HEK293 (cell line): ENCODE results near the gene SEC16A.

Source experiments
- CTCF ChIA-PET: fragments of 350-600 bp; formaldehyde crosslinking; extraction: SDS; loops from one replicate; lab custom pipeline; 2021; ENCODE audit warnings: antibody characterized with exemption; lab: Yijun Ruan, JAX
- POLR2A ChIA-PET: fragments of 300-600 bp; formaldehyde crosslinking; extraction: SDS; loops from one replicate; lab custom pipeline; 2020; ENCODE audit warnings: antibody characterized with exemption, inconsistent platforms; lab: Yijun Ruan, JAX
- H3K27ac ChIP-seq: fragments of 200-500 bp; sonication (Bioruptor generic); 2 replicates; pipeline ENCODE4 v1.5.1; 2014; ENCODE audit warnings: low read depth, low read length, control low read depth, inconsistent platforms; ENCODE audit errors: extremely low read depth
- H3K36me3 ChIP-seq, 2 experiments: fragments of 200-500 bp in 1 of 2; sonication (Bioruptor generic) in 1 of 2; 1 replicate in 1 of 2; 2 replicates in 1 of 2; pipeline ENCODE4 v1.5.1; 2014 to 2017; ENCODE audit warnings: inconsistent platforms in 2 of 2, low read length in 2 of 2; ENCODE audit not compliant: control insufficient read depth in 2 of 2, insufficient read depth in 1 of 2
- H3K4me1 ChIP-seq: fragments of 200-500 bp; sonication (Bioruptor generic); 2 replicates; pipeline ENCODE4 v1.5.1; 2014; ENCODE audit warnings: mild to moderate bottlenecking, low read length, inconsistent platforms; ENCODE audit not compliant: control insufficient read depth, insufficient read depth
- H3K4me3 ChIP-seq: 2 replicates; pipeline ENCODE4 v1.5.1; 2011; ENCODE audit warnings: low read depth, mild to moderate bottlenecking, control low read depth, low read length, moderate library complexity
- H3K9me3 ChIP-seq: fragments of 200-500 bp; sonication (Bioruptor generic); 2 replicates; pipeline ENCODE4 v1.5.1; 2014; ENCODE audit warnings: low read depth, low read length, inconsistent platforms; ENCODE audit not compliant: control insufficient read depth, insufficient read depth
- ZFHX2 ChIP-seq: fragments of 450-650 bp; formaldehyde crosslinking; conservative IDR thresholded peaks from 2 replicates; pipeline ENCODE4 v1.5.1; 2016; ENCODE audit warnings: missing biosample characterization, missing genetic modification characterization
- ZNF121 ChIP-seq: fragments of 450-650 bp; formaldehyde crosslinking; IDR thresholded peaks from 2 replicates; pipeline ENCODE4 v1.5.1; 2016; ENCODE audit warnings: missing biosample characterization, missing genetic modification characterization
- ZNF155 ChIP-seq: fragments of 450-650 bp; formaldehyde crosslinking; IDR thresholded peaks from 2 replicates; pipeline ENCODE4 v1.5.1; 2016; ENCODE audit warnings: missing biosample characterization, missing genetic modification characterization
- ZNF157 ChIP-seq: fragments of 450-650 bp; formaldehyde crosslinking; IDR thresholded peaks from 2 replicates; pipeline ENCODE4 v1.5.1; 2016; ENCODE audit warnings: missing biosample characterization, missing genetic modification characterization
- ZNF19 ChIP-seq: fragments of 450-650 bp; formaldehyde crosslinking; IDR thresholded peaks from 2 replicates; pipeline ENCODE4; 2016; ENCODE audit warnings: missing biosample characterization, missing genetic modification characterization, low read depth
- ZNF202 ChIP-seq: fragments of 450-650 bp; formaldehyde crosslinking; IDR thresholded peaks from 2 replicates; pipeline ENCODE4 v1.5.1; 2016; ENCODE audit warnings: missing biosample characterization, missing genetic modification characterization, borderline replicate concordance
- TF ChIP-seq, protein P1 (sequence below): fragments of 450-650 bp; formaldehyde crosslinking; IDR thresholded peaks from 2 replicates; pipeline ENCODE4 v1.5.1; 2016; ENCODE audit warnings: missing biosample characterization, missing genetic modification characterization, low read depth
- TF ChIP-seq, protein P2 (sequence below): fragments of 450-650 bp; formaldehyde crosslinking; IDR thresholded peaks from 2 replicates; pipeline ENCODE4 v1.5.1; 2016; ENCODE audit warnings: missing biosample characterization, missing genetic modification characterization
- TF ChIP-seq, protein P3 (sequence below): fragments of 450-650 bp; IDR thresholded peaks from 2 replicates; pipeline ENCODE4 v1.5.1; 2018; ENCODE audit warnings: missing biosample characterization, mild to moderate bottlenecking, missing genetic modification characterization
- TF ChIP-seq, protein P4 (sequence below): fragments of 450-650 bp; formaldehyde crosslinking; IDR thresholded peaks from 2 replicates; pipeline ENCODE4 v1.5.1; 2016; ENCODE audit warnings: missing biosample characterization, missing genetic modification characterization

Gene SEC16A

DNA sequence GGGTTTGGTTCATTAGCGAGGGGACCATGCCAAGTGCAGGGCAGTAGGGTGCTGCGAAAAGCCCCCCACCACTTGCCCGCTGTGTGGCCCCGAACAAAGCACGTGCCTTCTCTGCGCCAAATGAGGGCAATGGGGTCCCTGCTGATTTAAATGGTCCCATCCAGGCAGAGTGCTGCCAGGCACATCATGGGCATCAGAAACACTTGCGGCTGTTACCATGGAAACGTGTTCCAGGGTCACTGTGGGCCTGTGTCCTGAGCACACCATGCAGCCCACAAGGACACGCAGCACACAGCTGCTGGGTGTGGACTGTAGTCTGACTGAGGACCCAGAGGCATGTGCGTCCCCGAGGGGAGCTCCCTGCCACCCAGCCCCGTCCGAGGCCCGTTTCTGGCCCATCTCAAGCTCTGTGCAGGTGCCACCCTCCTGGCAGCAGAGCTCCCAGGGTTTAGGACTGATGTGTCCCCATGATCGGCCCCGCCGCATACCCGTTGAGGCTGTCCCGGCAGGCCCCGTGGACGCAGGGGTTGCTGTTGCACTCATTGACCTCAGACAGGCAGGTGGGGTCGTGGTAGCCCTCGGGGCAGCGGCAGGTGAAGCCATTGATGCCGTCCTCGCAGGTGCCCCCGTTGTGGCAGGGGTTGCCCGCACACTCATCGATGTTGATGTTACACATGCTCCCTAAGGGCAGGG lies 31.3 kb upstream of the SEC16A start (continued):
- TF ChIP-seq, protein P1, sequence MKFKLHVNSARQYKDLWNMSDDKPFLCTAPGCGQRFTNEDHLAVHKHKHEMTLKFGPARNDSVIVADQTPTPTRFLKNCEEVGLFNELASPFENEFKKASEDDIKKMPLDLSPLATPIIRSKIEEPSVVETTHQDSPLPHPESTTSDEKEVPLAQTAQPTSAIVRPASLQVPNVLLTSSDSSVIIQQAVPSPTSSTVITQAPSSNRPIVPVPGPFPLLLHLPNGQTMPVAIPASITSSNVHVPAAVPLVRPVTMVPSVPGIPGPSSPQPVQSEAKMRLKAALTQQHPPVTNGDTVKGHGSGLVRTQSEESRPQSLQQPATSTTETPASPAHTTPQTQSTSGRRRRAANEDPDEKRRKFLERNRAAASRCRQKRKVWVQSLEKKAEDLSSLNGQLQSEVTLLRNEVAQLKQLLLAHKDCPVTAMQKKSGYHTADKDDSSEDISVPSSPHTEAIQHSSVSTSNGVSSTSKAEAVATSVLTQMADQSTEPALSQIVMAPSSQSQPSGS (tag by site-specific recombination) = no peak
- TF ChIP-seq, protein P2, sequence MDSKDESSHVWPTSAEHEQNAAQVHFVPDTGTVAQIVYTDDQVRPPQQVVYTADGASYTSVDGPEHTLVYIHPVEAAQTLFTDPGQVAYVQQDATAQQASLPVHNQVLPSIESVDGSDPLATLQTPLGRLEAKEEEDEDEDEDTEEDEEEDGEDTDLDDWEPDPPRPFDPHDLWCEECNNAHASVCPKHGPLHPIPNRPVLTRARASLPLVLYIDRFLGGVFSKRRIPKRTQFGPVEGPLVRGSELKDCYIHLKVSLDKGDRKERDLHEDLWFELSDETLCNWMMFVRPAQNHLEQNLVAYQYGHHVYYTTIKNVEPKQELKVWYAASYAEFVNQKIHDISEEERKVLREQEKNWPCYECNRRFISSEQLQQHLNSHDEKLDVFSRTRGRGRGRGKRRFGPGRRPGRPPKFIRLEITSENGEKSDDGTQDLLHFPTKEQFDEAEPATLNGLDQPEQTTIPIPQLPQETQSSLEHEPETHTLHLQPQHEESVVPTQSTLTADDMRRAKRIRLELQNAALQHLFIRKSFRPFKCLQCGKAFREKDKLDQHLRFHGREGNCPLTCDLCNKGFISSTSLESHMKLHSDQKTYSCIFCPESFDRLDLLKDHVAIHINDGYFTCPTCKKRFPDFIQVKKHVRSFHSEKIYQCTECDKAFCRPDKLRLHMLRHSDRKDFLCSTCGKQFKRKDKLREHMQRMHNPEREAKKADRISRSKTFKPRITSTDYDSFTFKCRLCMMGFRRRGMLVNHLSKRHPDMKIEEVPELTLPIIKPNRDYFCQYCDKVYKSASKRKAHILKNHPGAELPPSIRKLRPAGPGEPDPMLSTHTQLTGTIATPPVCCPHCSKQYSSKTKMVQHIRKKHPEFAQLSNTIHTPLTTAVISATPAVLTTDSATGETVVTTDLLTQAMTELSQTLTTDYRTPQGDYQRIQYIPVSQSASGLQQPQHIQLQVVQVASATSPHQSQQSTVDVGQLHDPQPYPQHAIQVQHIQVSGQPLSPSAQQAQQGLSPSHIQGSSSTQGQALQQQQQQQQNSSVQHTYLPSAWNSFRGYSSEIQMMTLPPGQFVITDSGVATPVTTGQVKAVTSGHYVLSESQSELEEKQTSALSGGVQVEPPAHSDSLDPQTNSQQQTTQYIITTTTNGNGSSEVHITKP (tag by site-specific recombination) = peak; percentile 27; the same call in 1 of the 2 replicates

DNA sequence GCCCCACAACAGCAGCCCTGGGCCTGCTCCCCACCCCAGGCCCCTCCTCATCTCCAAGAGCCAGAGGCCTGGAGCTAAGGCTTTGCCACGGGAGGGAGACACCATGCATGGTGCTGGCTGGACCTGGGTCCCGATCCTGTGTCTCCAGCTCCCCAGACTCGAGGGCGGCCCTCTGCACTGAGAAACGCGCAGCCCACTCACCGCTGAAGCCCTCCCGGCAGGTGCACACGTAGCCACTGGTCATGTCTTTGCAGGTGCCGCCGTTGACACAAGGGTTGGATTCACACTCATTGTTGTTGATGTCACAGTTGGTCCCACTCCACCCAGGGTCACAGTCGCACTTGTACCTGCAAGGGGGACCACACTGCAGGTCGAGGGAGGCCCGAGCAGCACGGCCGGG lies 30.4 kb upstream of the SEC16A start:
- H3K36me3 ChIP-seq = peaks cover 0 to 73% of the 10 kb centered on the region in 2 experiments; a peak in 1 of 3 replicates
- H3K4me1 ChIP-seq = no peaks in the 10 kb centered on the region
- H3K9me3 ChIP-seq = no peaks in the 10 kb centered on the region
- TF ChIP-seq, protein P3, sequence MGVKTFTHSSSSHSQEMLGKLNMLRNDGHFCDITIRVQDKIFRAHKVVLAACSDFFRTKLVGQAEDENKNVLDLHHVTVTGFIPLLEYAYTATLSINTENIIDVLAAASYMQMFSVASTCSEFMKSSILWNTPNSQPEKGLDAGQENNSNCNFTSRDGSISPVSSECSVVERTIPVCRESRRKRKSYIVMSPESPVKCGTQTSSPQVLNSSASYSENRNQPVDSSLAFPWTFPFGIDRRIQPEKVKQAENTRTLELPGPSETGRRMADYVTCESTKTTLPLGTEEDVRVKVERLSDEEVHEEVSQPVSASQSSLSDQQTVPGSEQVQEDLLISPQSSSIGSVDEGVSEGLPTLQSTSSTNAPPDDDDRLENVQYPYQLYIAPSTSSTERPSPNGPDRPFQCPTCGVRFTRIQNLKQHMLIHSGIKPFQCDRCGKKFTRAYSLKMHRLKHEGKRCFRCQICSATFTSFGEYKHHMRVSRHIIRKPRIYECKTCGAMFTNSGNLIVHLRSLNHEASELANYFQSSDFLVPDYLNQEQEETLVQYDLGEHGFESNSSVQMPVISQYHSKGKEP (tag by site-specific recombination) = no peak
- TF ChIP-seq ZNF121 (tag by site-specific recombination) (no peak), ZNF202 (tag by site-specific recombination) (no peak), ZNF19 (tag by site-specific recombination) (no peak), ZFHX2 (tag by site-specific recombination) (no peak), ZNF157 (tag by site-specific recombination) (0 out of 2 replicates have a peak, but pooled peaks have one; percentile 8), ZNF155 (no peak)
- TF ChIP-seq, protein P4, sequence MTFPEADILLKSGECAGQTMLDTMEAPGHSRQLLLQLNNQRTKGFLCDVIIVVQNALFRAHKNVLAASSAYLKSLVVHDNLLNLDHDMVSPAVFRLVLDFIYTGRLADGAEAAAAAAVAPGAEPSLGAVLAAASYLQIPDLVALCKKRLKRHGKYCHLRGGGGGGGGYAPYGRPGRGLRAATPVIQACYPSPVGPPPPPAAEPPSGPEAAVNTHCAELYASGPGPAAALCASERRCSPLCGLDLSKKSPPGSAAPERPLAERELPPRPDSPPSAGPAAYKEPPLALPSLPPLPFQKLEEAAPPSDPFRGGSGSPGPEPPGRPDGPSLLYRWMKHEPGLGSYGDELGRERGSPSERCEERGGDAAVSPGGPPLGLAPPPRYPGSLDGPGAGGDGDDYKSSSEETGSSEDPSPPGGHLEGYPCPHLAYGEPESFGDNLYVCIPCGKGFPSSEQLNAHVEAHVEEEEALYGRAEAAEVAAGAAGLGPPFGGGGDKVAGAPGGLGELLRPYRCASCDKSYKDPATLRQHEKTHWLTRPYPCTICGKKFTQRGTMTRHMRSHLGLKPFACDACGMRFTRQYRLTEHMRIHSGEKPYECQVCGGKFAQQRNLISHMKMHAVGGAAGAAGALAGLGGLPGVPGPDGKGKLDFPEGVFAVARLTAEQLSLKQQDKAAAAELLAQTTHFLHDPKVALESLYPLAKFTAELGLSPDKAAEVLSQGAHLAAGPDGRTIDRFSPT (tag by site-specific recombination) = peak; percentile 20; the same call in 1 of the 2 replicates
- TF ChIP-seq, protein P1 (tag by site-specific recombination) = no peak
- TF ChIP-seq, all 188 proteins: peak for 2
- ChIA-PET POLR2A (no interaction called here), CTCF (interaction anchor here (0.6 to 1.1 kb wide), 2 partner anchors 20 to 74 kb away, joined by 3 read pairs; no protein-coding TSS in a partner anchor)
- H3K27ac ChIP-seq = no peak overlapping the region
- H3K4me3 ChIP-seq = no peak overlapping the region
